NCI-H1092 treated with DMSO at 0.1 percent for 48 hours (cell line): Measurements from ENCODE around the gene ZNF638.
A peak's percentile ranks its signal among the peaks of the same experiment; 100 is the strongest.
"Not testable (repeated sequence)": the region's sequence is repeated elsewhere in the genome, so short reads cannot be mapped to it uniquely, and the experiment has no call there.

Experiments
- DNase-seq: peaks from one replicate; lab custom pipeline; 2025; lab: John Stamatoyannopoulos, UW

The ZNF638 gene

DNA sequence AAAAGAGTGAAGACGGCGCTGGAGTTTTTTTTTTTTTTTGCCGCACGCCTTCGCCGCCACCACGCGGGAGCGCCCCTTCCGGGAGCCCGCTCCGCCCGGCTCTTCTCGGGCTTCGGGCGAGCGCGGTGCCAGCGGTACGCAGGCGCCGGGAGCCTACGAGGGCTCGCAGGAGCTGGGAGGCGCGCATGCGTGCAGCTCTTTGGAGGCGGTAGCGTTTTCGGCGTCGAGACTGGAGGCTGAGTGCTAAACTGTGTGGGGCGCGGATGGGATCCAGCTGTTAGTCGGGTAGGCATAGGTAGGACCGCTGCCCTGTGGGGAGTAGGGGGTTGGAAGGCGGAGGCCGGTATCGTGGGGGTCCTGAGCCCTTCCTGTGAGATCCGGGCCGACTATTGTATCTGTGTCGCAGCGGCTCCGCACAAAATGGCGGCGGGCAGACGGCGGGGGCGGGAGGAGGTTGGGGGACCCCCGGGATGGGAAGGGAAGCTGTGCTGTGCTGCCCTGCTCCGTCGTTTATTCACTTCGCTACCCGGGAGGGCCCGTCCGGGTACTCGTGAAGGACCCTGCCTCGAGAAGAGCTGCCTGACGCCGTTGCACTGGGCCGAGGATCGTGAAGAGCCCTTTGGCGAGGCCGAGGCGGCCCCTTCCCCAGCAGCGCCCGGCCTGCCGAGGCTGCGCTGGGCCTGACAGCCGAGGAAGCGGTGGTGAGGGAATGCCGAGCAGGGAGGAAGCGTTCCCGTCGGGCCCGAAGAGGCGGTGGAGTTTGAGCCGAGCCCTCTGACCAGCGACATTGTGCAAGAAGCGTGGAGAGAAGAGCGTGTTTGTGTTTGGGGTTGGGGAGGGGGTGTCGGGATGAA is at the start of gene ZNF638:
Gene ZNF638, plus strand, starts transcription at position 202 of the 854 bp plus-strand sequence. CDS start 17,173 bp downstream, outside the sequence.
- DNase-seq, result peak; percentile 81

- DNase-seq, result no peak
These were observed 49.6 kb upstream of the ZNF638 start for GRCh38 chr2:71281950-71282349.

DNA sequence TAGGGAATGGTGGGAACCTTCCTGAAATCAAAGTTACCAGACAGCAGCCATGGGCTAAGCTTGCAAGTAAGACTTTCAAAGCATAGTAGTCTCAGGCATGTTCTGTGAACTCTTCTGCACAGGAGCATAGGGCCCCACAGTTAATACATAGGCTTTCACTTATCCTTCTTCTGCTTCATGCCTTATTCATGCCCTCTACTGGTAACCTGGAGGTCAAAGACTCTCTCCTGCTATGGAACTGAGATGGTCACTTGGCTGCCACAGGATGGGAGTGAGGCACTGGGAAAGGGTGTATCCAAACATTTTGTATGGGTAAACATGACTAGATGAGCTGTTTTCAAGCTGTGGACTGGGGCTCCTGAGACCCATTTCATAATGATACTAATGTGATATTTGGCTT is 49.1 kb upstream of the ZNF638 start:
- no peak for DNase-seq

DNA sequence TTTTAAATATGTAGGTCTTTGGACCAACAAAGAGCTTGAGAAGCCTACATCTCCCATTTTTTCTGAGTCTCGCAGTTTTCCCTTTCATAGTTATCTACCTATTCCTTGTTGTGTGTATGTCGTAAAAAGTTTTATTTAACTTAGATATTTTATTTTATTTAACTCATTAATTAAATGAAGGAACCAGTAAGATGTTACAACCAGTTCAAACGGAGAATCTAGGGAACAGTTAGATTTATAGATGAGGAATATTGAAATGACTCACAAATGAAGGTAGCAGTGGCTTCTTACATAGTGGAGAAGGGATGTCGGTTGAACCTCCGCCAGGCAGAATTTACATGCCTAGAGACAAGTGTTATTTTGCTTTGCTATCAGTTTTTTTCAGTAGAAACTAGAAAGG is 48.5 kb upstream of the ZNF638 start:
- no peak for DNase-seq

GRCh38 chr2:71285706-71286105 is 45.9 kb upstream of the ZNF638 start:
- DNase-seq, result no peak

- DNase-seq, result no peak
These were observed 40.2 kb upstream of the ZNF638 start for GRCh38 chr2:71291398-71291797.

DNA sequence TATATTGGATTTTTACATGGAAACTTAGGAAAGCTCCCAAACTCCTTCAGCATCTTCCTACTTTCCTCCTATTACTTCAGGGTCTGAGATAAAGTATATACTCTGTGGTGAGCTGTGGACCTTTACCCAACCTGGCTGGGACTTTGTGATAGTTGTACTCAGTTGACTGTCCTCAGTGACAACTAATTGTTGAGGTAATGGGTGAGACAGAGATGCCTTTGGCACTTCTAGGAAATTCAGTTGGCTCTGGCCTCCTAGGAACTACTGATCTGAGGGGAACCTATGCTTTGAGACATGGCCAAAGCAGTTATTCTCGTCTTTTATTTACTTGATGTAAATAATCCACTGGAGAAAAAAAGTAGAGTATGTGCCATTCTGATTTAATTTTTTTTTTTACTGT is 39.4 kb upstream of the ZNF638 start:
- no peak for DNase-seq

DNA sequence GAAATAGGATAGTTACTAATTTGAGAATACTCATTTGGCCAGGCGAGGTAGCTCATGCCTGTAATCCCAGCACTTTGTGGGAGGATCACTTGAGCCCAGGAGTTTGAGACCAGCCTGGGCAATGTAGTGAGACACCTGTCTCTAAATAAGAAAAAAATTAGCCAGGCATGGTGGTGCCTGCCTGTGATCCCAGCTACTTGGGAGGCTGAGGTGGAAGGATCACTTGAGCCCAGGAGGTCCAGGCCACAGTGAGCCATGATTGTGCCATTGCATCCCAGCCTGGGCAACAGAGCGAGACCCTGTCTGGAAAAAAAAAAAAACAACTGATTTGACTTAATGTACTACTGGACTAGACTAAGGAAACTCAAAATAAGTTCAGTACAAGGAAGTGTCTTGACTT is 32.7 kb upstream of the ZNF638 start:
- no peak for DNase-seq

GRCh38 chr2:71299507-71299906 is 32.1 kb upstream of the ZNF638 start:
- peak; percentile 0 for DNase-seq

GRCh38 chr2:71303849-71304248 is 27.7 kb upstream of the ZNF638 start:
- DNase-seq, result no peak

- no peak for DNase-seq
These were observed 24.8 kb upstream of the ZNF638 start for GRCh38 chr2:71306762-71307161.

DNA sequence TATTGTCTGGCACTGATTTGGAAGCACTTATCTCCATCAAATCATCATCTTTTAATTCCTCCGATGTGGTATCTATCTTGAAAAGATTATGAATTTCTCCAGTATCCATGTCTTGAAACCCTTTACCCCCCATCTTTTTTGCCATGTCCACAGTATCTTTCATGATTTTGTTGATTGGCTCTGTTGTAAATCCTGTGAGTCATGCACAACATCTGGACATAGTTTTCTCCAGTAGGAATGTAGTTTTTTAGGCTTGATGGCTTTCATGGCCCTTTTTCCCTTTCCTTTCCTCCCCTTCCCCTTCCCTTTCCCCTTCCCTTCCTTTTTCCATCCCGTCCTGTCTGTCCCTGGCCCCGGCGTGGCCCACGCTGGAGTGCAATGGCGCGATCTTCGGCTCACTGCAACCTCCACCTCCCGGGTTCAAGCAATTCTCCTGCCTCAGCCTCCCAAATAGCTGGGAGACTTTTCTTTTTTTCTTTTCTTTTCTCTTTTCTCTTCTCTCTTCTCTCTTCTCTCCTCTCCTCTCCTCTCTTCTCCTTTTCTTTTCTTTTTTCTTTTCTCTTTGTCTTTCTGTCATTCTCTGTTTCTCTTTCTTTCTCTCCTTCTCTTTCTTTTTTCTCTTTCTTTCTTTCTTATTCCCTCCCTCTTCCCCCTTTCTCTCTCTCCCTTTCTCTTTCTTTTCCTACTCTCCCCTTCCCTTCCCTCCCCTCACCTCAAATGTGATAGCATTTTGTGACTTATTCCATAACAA is 18.4 kb upstream of the ZNF638 start:
- DNase-seq, result no peak

- no peak for DNase-seq
These were observed 14.5 kb upstream of the ZNF638 start for GRCh38 chr2:71317060-71317459.

DNA sequence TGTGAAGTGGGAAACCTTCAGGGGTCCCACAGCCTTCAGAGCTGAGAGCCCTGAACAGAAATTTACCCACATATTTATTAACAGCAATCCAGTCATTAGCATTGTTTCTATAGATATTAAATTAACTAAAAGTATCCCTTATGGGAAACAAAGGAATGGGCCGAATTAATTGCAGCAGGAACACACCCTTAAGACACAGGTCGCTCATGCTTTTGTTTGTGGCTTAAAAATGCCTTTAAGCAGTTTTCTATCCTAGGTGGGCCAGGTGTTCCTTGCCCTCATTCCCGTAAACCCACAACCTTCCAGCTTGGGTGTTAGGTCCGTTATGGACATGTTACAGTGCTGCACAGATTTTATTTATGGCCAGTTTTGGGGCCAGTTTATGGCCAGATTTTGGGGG is 13.7 kb upstream of the ZNF638 start:
- not testable (repeated sequence) for DNase-seq

DNA sequence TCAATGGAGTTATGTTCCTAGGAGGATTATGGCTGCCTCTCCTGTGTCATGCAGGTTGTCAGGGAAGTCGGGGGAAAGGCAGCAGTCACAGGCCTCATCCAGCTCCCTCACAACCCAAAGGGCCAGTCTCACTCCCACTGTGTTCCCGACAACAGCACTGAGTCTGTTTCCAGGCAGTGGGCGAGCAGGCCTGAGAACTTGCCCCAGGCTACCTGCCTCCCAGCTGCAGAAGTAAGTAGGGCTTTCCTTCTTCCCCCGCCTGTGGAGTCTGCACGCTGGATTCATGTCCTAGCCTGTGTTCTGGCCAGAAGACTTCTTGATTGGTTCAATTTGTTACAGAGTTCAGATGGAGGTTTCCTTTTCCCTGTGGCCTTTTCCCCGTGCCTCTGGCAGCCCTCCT is 8.2 kb upstream of the ZNF638 start:
- no peak for DNase-seq

DNA sequence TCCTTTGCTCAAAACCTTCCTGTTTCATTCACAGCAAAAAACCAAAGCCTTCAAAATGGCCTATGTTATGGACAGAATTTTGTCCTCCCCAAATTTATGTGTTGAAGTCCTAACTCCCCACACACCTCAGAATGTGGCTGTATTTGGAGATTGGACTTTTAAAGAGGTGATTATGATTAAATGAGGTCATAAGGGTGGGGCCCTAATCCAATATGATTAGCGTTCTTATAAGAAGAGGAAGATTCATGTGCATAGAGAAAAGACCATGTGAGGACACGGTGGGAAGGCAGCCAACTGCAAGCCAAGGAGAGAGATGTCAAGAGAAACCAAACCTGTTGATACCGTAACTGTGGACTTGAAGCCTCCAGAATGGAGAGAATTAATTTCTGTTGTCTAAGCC is 4.6 kb upstream of the ZNF638 start:
- DNase-seq, result no peak

DNA sequence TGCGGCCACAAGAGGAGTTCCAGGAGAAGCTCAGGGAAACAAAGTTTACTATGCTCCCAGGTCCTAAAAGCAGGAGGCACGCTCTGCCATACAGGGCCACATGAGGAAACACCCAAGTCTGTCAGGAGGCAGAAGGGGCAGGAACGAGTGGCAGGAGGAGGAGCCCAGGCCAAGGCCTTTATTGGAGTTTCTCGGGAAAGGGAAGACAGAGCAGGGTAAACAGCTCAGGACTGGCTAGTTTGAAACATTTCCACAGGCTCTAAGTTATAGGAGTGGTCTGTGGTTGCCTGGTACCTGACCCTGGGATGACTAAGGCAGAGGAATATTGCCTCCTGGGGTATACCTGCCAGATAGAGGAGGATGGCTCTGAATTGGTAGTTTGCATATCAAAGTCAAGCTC is 3.7 kb upstream of the ZNF638 start:
- no peak for DNase-seq

- no peak for DNase-seq
These were observed 1.4 kb upstream of the ZNF638 start for GRCh38 chr2:71330155-71330554.

DNA sequence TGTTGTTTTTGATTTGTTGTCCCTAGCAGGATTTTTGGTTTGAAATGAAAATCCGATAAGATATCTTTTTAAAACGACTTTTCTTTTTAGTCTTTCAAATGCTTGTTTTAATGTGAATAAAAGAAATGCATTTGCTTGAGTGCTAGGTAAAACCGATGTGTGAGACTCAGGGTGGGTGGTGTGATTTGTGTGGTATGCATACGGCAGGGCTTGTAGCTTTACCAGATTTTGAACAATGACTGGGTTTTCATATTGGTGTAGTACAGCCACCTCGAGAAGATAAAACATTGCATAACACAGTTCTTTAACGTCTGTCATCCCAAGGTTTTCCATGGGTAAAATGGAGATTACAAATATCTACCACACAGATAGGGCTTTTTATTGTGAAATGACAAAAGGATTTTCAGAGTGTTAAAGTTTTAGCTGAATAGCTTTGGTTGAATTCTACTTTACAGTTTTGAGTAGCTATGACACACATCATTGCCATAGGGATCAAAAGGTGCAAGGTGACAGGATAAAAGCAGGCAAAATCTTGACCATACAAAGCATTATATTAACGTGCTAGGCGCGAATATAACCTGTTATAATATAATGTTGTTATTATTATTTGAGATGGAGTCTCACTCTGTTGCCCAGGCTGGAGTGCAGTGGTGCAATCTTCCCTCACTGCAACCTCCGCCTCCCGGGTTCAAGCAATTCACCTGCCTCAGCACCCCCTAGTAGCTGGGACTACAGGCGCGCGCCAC is 824 bp upstream of the ZNF638 start:
- no peak for DNase-seq

GRCh38 chr2:71331331-71331580 is 326 bp upstream of the ZNF638 start:
- not testable (repeated sequence) for DNase-seq

DNA sequence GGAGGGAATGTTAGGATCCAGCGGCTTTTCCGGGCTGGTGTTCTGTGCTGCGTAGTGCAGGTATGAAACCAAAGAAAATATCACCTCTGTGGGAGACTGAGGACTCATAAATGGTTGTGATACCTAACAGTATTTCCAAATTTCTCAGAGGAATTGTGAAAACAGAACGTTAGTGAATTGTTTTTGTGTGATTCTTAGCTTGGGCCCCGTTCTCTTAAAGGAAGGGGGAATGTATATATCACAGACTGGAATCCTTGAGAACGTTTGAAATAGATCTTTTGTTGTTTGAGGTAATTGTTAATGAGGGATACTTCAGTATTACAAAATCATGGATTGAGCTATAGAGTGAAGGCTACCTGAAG is 834 bp downstream of the ZNF638 start:
- DNase-seq, result no peak

GRCh38 chr2:71333619-71334018 is 2.0 kb downstream of the ZNF638 start:
- no peak for DNase-seq

GRCh38 chr2:71336384-71336783 is 4.8 kb downstream of the ZNF638 start:
- DNase-seq, result no peak
